ENCODE data around the gene TYW5.
"Not testable (repeated sequence)": the region's sequence is repeated elsewhere in the genome, so short reads cannot be mapped to it uniquely, and the experiment has no call there.

TYW5 gene

DNA sequence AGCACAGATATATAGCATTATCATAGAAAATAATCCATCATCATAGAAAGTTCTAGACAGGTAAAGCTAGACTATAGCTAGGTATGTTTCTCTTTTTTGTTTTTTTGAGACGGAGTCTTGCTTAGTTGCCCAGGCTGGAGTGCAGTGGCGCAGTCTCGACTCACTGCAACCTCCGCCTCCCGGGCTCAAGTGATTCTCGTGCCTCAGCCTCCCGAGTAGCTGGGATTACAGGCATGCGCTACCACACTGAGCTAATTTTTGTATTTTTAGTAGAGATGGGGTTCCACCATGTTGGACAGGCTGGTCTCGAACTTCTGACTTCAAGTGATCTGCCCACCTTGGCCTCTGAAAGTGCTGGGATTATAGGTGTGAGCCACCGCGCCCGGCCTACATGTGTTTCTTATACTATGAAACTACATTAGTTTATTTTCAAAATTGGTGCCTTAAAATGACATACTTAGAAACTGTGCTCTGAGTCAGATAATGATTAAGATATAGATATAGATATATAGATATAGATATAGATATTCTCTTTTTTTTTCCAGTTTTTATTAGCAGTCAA is 42.7 kb downstream of the TYW5 start:
- DNase-seq: not testable (repeated sequence)

DNA sequence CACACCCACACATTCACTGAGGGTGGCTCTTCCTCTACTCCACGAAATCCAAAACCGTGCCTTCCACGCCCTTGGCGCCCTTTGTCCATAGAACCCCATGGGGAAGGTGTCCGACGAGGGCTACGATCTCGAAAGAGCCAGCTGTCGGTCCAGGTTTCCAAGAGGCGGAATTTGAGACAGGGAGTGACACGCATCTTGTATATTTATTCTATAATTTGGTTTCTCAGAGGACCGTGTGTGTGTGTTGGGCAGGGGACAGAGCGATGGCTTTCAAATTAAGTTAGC is 43.5 kb downstream of the TYW5 start:
- DNase-seq: no peak

DNA sequence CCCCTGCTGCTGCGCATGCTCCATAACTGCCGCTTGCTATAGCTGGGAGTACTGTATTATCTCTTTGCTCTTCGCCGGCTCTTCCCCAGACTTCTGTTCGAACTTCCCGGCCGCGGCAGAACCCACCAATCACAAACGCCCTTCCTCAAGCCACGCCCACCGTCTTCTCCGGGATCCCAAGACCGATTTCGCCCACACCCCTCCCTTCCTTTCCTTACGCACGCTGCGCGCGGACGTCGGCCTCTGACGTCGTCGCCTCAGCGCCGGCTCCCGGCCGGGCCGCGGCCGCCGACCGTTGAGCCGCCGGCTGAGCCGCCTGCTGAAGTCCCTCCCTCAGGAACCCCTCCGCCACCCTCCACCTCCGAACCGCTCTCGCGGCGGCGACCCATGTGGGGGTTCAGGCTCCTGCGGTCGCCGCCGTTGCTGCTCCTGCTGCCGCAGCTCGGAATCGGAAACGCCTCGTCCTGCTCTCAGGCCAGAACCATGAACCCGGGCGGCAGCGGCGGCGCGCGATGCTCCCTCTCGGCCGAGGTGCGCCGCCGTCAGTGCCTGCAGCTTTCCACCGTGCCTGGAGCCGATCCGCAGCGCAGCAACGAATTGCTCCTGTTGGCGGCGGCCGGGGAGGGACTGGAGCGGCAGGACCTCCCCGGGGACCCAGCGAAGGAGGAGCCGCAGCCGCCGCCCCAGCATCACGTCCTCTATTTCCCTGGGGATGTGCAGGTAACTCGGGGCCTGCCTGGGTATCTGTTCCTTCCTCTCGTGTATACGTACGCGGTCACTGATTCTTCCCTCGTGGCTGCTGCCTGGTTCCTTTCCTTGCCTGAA is 44.0 kb downstream of the TYW5 start, which contains the start of gene C2orf69:
Gene C2orf69 (plus strand): TSS at position 242 of the 825 bp plus-strand sequence. CDS start 146 bp downstream, at position 388.
- peak; percentile 99 for DNase-seq

DNA sequence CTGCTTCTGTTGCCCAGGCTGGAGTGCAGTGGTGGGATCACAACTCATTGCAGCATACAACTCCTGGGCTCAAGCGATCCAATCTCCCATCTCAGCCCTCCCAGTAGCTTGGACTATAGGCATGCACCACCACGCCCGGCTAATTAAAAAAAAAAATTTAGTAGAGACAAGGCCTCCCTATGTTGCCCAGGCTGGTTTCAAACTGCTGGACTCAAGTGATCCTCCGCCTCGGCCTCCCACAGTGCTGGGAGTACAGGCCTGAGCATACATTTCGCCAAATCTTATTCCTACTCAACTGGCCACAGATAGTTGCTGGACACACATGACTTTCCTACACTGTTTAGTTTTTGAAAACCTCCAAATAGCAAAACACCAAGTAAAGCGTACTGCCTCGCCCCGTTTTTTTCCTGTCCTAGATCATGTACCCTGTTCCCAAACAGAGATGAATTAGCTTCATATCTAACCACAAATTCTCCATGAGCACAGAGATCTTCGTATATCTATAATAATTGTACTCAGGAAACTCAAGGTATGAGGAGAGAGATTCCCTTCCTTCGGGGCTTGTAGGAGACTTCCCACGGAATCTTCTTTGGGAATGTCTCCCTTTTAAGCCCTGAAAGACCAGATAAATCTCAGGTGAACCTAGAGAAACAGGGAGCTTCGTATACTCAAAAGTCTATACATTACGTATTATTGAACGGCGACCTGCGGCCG is 44.8 kb downstream of the TYW5 start:
- DNase-seq: no peak

DNA sequence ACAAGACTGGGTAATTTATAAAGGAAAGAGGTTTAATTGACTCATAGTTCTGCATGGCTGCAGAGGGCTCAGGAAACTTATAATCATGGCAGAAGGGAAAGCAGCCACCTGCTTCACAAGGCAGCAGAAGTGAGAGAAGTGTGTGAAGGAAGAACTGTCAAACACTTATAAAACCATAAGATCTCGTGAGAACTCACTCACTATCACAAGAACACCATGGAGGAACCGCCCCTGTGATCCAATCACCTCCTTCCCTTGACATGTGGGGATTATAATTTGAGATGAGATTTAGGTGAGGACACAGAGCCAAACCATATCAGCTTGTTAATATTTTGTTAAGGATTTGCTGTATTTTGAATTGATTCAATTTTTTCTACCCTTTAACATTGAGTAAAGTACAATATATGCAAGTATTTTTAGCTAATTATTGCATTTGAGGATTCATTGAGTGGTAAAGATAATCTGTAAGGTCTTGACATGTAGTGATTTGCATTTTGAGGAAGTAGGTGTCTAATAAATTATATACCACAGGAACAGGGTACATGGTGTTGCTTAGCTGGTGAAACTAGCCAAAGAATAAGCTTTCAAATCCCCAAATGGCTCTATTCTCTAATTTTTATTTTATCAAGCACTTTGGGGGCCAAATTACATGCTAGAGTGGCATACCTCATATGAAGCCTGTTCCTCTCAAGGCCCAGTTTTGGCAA is 48.1 kb downstream of the TYW5 start:
- DNase-seq: no peak

DNA sequence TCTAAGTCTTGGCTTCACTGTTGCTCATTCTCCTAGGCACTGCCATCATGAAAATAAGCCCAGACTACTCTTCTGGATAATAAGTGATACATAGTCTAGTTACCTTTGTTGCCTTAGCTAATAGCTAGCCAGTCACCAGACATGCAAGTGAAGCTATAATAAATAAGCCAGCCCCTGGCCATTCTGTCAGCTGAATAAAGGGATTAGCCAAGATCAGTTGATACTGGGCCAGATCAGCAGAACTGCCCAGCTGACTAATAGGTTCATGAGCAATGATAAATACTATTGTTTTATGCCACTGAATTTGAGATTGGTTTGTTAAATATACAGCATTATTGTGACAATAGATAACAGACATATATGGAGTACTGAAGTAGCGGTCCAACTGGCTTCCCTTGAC is 52.2 kb downstream of the TYW5 start:
- no peak for DNase-seq

DNA sequence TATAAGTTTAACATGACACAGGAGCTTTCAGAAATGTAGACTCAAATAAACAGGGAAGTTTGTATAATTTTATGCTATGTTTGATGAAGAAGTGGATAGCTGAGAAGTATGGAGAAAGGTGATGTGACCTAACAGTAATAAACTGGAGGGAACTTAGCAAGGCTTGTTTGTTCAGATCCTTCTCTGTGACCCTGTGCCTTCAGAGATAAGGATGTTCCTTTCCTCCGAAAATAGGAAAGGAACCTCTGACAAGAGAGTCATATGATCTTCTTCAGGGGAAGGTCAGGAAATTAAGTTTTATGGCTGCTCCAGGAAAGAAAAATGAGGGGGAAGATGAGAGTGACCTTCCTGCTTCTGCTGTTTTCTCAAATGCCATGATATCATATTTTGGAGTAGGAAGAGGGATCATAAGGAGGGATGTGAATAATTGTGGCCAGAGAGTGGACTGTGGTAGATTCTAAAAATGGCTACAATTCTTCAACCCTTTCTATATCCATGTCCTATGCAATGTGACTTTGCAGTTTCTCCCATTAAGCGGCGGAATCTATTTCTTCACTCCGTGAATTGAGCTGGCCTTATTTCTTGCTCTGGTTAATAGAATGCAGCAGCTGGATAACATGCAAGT is 52.7 kb downstream of the TYW5 start:
- DNase-seq: no peak

DNA sequence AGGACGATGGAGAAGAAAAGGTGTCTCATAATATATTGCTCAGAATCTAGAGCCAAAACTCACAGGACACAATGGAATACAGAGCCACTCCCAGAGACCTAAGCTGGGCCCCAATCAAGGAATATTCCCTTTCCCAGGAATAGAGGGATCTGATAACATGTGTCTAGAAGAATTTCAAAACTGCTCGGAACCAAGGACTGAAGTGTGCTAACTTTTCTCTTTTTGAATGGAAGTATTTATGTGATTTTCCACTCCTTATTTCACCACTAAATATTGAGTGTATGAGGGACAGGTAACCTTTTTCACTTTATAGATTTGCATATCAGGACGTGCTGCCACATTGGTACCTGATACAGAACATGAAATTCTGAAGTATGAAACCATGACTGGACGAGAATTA is 53.3 kb downstream of the TYW5 start:
- no peak for DNase-seq

DNA sequence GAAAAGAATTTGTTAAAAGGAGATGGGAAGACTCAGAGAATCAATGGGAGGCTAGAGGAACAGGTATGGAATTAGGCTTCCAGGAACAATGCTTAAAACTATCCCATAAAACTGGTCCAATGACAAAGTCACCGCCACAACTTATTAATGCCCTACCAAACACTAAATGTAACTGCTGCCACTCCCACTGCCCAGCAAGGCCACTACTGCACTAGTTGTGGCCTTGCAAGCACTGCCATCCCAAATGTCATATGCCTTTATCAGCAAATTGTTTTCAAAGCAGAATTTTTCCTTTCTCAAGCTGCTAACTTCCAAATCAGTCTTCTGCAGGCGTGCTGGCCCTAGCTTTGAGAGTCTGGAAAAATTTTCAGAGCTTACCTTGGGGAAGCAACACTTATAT is 58.7 kb downstream of the TYW5 start:
- no peak for DNase-seq

DNA sequence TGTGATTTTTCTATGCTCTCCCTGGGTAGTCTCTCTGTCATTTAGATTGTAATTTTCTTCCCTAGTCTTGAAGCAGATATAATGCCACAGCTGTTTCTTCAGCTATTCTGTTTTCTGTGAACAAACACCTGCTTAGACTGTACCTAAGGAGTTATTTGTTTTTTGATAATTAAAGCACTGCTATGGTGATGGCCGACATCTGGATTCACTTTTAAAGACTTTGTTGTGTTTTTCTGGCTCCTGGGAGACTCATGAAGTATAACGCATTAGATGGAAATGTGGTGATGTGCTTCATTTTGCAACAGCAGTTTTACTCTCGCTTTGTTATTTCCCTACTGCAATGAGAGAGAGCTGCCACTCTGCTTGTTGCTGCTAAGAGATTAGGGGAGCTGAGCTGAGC is 59.9 kb downstream of the TYW5 start:
- DNase-seq: no peak

DNA sequence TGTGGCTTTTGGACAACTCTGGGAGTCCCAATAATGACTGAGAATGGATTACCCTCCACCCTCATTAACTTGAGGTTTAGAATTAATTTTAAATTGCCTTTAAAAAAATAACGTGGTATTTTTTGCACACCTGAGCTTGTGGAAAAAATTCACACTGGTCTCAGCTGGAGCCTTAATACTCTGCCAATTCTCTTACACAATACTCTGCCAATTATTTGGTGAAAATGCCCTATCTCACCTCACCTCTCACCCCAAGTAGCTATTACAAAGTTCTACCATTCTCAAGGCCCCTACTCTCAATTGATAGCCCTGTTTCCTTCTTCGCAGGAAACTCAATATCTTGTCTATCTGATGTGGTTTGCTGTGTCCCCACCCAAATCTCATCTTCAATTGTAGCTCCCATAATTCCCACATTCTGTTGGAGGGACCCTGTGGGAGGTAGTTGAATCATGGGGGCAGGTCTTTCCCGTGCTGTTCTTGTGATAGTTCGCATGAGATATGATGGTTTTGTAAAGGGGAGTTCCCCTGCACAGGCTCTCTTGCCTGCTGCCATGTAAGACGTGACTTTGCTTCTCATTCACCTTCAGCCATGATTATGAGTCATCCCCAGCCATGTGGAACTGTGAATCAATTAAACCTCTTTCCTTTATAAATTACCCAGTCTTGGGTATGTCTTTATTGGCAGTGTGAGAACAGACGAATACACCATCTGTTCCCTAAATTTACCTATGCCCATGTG is 71.6 kb downstream of the TYW5 start:
- DNase-seq: no peak

DNA sequence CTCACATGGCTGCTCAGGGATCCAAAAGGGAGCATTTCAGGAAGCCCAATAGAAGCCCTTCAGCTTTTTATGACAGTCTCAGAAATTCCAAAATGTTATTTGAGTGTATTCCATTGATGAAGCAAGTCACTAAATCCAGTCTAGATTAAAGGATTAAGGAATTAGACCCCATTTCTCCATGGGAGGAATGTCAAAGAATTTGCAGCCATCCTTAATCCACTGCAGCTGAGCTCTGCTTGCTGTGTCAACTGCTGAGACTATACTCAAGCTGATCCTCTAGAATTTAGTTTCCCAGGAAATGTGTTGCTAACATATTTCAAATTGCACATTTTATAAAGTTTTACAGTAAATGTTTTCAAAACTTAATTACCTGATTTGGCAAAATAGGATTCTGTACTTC is 72.6 kb downstream of the TYW5 start:
- no peak for DNase-seq
